Measurements from ENCODE around the gene FBXO38.

Gene FBXO38

GRCh38 chr5:148484651-148485050 is 100.9 kb downstream of the FBXO38 start:
- TF ChIP-seq RAD21 (IDR thresholded peaks at IDR 0.05; ENCODE audit: low read depth): no peak
- no peak for TF ChIP-seq CEBPB (IDR thresholded peaks at IDR 0.05)

DNA sequence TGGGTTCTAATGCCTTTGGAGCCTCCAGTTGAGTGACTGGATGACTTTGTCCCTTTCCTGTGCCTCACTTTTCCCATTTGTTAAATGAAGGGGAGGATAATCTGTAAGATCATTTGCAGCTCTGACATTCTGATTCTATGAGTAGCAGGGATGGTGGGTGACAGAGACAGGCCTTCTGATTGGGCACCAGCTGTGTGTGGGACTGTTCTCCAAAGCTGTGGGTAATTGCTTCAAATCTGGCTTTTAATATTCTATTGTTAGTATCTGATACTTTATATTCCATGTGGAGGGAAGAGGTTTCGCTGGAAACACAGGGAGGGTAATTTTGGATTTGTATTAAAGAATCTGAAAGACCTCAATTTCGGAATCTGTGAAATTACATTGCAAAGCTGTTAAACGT is 102.7 kb downstream of the FBXO38 start:
- TF ChIP-seq YY1 (IDR thresholded peaks at IDR 0.05; ENCODE audit: low read depth) (no peak), ZBTB7A (IDR thresholded peaks at IDR 0.05; ENCODE audit: low read depth) (no peak), RAD21 (IDR thresholded peaks at IDR 0.05; ENCODE audit: low read depth) (no peak), EGR1 (IDR thresholded peaks at IDR 0.05) (no peak), CREB1 (IDR thresholded peaks at IDR 0.05; ENCODE audit: low read depth) (no peak), TAF1 (IDR thresholded peaks at IDR 0.05; ENCODE audit: low read depth) (no peak), NFIC (IDR thresholded peaks at IDR 0.05) (no peak), USF1 (IDR thresholded peaks at IDR 0.05) (no peak), TCF12 (IDR thresholded peaks at IDR 0.05; ENCODE audit: low read depth) (no peak), FOXM1 (IDR thresholded peaks at IDR 0.05; ENCODE audit: borderline replicate concordance, low read depth) (no peak), EP300 (IDR thresholded peaks at IDR 0.05; ENCODE audit: borderline replicate concordance) (no peak)
- TF ChIP-seq, protein P1, sequence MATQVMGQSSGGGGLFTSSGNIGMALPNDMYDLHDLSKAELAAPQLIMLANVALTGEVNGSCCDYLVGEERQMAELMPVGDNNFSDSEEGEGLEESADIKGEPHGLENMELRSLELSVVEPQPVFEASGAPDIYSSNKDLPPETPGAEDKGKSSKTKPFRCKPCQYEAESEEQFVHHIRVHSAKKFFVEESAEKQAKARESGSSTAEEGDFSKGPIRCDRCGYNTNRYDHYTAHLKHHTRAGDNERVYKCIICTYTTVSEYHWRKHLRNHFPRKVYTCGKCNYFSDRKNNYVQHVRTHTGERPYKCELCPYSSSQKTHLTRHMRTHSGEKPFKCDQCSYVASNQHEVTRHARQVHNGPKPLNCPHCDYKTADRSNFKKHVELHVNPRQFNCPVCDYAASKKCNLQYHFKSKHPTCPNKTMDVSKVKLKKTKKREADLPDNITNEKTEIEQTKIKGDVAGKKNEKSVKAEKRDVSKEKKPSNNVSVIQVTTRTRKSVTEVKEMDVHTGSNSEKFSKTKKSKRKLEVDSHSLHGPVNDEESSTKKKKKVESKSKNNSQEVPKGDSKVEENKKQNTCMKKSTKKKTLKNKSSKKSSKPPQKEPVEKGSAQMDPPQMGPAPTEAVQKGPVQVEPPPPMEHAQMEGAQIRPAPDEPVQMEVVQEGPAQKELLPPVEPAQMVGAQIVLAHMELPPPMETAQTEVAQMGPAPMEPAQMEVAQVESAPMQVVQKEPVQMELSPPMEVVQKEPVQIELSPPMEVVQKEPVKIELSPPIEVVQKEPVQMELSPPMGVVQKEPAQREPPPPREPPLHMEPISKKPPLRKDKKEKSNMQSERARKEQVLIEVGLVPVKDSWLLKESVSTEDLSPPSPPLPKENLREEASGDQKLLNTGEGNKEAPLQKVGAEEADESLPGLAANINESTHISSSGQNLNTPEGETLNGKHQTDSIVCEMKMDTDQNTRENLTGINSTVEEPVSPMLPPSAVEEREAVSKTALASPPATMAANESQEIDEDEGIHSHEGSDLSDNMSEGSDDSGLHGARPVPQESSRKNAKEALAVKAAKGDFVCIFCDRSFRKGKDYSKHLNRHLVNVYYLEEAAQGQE (IDR thresholded peaks at IDR 0.05; ENCODE audit: low read depth): no peak

- no peak for TF ChIP-seq EGR1 (IDR thresholded peaks at IDR 0.05)
- no peak for TF ChIP-seq NFIC (IDR thresholded peaks at IDR 0.05)
- no peak for TF ChIP-seq FOXM1 (IDR thresholded peaks at IDR 0.05; ENCODE audit: borderline replicate concordance, low read depth)
- TF ChIP-seq RAD21 (IDR thresholded peaks at IDR 0.05; ENCODE audit: low read depth): no peak
- TF ChIP-seq TAF1 (IDR thresholded peaks at IDR 0.05; ENCODE audit: low read depth): no peak
- no peak for TF ChIP-seq CREB1 (IDR thresholded peaks at IDR 0.05; ENCODE audit: low read depth)
- TF ChIP-seq TCF12 (IDR thresholded peaks at IDR 0.05; ENCODE audit: low read depth): no peak
- no peak for TF ChIP-seq USF1 (IDR thresholded peaks at IDR 0.05)
- TF ChIP-seq, protein P2, sequence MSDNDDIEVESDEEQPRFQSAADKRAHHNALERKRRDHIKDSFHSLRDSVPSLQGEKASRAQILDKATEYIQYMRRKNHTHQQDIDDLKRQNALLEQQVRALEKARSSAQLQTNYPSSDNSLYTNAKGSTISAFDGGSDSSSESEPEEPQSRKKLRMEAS (IDR thresholded peaks at IDR 0.05): no peak
- TF ChIP-seq CEBPB (IDR thresholded peaks at IDR 0.05): no peak
- TF ChIP-seq, protein P1 (IDR thresholded peaks at IDR 0.05; ENCODE audit: low read depth): no peak
- TF ChIP-seq ZBTB7A (IDR thresholded peaks at IDR 0.05; ENCODE audit: low read depth): no peak
- no peak for TF ChIP-seq YY1 (IDR thresholded peaks at IDR 0.05; ENCODE audit: low read depth)
- no peak for TF ChIP-seq TEAD4 (IDR thresholded peaks at IDR 0.05)
- no peak for TF ChIP-seq EP300 (IDR thresholded peaks at IDR 0.05; ENCODE audit: borderline replicate concordance)
Observed at GRCh38 chr5:148488757-148489156, 105.0 kb downstream of the FBXO38 start.

DNA sequence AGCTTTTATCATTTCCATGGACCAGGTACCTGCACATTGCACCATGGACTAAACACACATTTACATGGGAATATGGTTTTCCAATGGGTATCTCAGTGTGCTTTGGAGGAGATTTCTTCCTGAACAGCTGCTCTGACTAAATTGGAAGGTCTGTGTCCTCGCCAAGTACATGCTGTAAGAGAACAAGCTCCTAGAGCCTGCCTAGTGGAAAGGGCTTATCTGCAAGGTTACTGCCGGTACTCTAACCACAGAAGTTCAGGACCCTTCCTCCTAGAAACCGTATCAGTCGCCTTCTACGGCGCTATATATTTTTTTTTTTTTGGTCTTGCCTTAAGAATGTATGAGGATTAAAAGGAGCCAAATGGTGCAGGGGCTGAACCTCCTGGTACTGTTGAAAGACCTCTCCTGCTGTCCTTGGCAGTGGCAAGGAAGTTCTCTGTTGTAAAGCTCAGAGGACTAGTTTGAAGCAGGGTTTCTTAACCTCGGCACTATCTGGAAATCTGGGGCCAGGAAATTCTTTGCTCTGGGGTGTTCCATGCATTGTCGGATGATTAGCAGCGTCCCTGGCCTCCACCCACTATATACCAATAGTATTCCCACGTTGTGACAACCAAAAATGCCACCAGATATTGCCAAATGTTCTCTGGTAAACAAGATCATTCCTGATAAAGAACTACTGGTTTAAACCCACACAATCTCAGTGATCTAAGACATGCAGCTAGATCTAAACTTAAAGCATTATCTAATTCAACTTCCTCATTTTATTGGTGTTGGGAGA is 107.4 kb downstream of the FBXO38 start:
- no peak for TF ChIP-seq EGR1 (IDR thresholded peaks at IDR 0.05)
- TF ChIP-seq YY1 (IDR thresholded peaks at IDR 0.05; ENCODE audit: low read depth): no peak
- no peak for TF ChIP-seq ZBTB7A (IDR thresholded peaks at IDR 0.05; ENCODE audit: low read depth)
- TF ChIP-seq, protein P2 (IDR thresholded peaks at IDR 0.05): no peak
- no peak for TF ChIP-seq USF1 (IDR thresholded peaks at IDR 0.05)
- TF ChIP-seq, protein P1 (IDR thresholded peaks at IDR 0.05; ENCODE audit: low read depth): no peak
- no peak for TF ChIP-seq EP300 (IDR thresholded peaks at IDR 0.05; ENCODE audit: borderline replicate concordance)
- TF ChIP-seq FOXM1 (IDR thresholded peaks at IDR 0.05; ENCODE audit: borderline replicate concordance, low read depth): no peak
- TF ChIP-seq CEBPB (IDR thresholded peaks at IDR 0.05): no peak
- TF ChIP-seq TAF1 (IDR thresholded peaks at IDR 0.05; ENCODE audit: low read depth): no peak
- TF ChIP-seq TEAD4 (IDR thresholded peaks at IDR 0.05): no peak
- no peak for TF ChIP-seq NFIC (IDR thresholded peaks at IDR 0.05)
- no peak for TF ChIP-seq TCF12 (IDR thresholded peaks at IDR 0.05; ENCODE audit: low read depth)
- no peak for TF ChIP-seq CREB1 (IDR thresholded peaks at IDR 0.05; ENCODE audit: low read depth)
- no peak for TF ChIP-seq RAD21 (IDR thresholded peaks at IDR 0.05; ENCODE audit: low read depth)

Data from Ishikawa (cell line).